Endothelial cell (in vitro differentiated cells): ENCODE data around the gene HOGA1. TPM values are rescaled to one million over a fixed set of nuclear protein-coding genes. Genes with fewer than 3 reads are reported as not detected.

ENCODE experiments used
- DNase-seq: peaks from one replicate; pipeline ENCODE4 v3.0.0; 2021; ENCODE audit warnings: low spot score
- H3K27ac Mint-ChIP-seq: one replicate; pipeline ENCODE4 v1.8.0; 2021; ENCODE audit warnings: mixed read lengths, inconsistent platforms; ENCODE audit not compliant: unreplicated experiment
- H3K27me3 Mint-ChIP-seq: one replicate; pipeline ENCODE4 v1.8.0; 2021; ENCODE audit warnings: mild to moderate bottlenecking, moderate library complexity, mixed read lengths, inconsistent platforms; ENCODE audit not compliant: unreplicated experiment
- H3K36me3 Mint-ChIP-seq: one replicate; pipeline ENCODE4 v1.8.0; 2021; ENCODE audit warnings: mild to moderate bottlenecking, low read depth, mixed read lengths, inconsistent platforms; ENCODE audit not compliant: unreplicated experiment
- H3K4me1 Mint-ChIP-seq: one replicate; pipeline ENCODE4 v1.8.0; 2021; ENCODE audit warnings: mild to moderate bottlenecking, mixed read lengths, inconsistent platforms; ENCODE audit not compliant: unreplicated experiment
- H3K4me3 Mint-ChIP-seq: one replicate; pipeline ENCODE4 v1.8.0; 2021; ENCODE audit warnings: mild to moderate bottlenecking, mixed read lengths, inconsistent platforms; ENCODE audit not compliant: unreplicated experiment
- H3K9me3 Mint-ChIP-seq: one replicate; pipeline ENCODE4 v1.8.0; 2021; ENCODE audit warnings: mixed read lengths, inconsistent platforms; ENCODE audit not compliant: unreplicated experiment
- total RNA-seq: library from RNA; stranded (reverse); fragmentation: NEBNext Ultra II Directional; extraction: Animal tissue kit (Norgen Biotek cat#: 25700); gene quantifications from one replicate; pipeline ENCODE4 v1.2.1, GENCODE V29; 2021; ENCODE audit not compliant: unreplicated experiment
- TF ChIP-seq, protein P1 (sequence below): fragments of 200-600 bp; sonication (generic); IDR thresholded peaks from one replicate; pipeline ENCODE4 v1.5.0; 2021; ENCODE audit warnings: antibody characterized with exemption; ENCODE audit not compliant: unreplicated experiment

Gene HOGA1
- total RNA-seq, 1 donor from 2014 or later: 0.85 TPM

DNA sequence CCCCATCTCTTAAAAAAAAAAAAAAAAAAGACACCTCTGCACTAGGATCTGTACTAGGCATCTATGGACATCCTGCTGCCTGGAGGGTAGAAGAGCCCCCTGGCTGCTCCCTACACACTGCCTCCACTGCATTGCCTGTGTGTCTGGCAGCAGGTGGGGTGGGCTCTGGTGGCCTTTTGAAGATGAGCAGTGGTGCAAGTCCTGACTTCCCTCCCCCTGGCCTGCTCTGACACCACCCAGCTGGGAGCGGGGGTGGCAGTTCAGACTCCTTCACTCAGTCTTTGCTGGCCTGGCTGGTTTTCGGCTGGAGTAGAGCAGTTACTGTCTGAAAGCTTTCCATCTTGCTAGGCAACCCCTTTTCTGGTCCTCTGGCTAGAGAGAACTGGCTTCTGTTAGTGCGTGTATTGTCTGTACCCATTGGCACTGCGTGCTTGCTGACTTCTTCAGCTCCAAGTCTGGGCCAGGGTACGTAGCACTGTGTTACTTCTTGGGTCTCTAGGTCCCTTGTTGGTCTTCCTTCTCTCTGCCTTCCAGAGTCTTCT lies 23.0 kb downstream of the HOGA1 start:
- H3K27me3 Mint-ChIP-seq: no peaks in the 10 kb centered on the region
- H3K4me3 Mint-ChIP-seq: no peak overlapping the region
- H3K4me1 Mint-ChIP-seq: no peaks in the 10 kb centered on the region
- no peaks in the 10 kb centered on the region for H3K9me3 Mint-ChIP-seq
- no peaks in the 10 kb centered on the region for H3K36me3 Mint-ChIP-seq
- no peak for DNase-seq
- no peak overlapping the region for H3K27ac Mint-ChIP-seq
- TF ChIP-seq, protein P1, sequence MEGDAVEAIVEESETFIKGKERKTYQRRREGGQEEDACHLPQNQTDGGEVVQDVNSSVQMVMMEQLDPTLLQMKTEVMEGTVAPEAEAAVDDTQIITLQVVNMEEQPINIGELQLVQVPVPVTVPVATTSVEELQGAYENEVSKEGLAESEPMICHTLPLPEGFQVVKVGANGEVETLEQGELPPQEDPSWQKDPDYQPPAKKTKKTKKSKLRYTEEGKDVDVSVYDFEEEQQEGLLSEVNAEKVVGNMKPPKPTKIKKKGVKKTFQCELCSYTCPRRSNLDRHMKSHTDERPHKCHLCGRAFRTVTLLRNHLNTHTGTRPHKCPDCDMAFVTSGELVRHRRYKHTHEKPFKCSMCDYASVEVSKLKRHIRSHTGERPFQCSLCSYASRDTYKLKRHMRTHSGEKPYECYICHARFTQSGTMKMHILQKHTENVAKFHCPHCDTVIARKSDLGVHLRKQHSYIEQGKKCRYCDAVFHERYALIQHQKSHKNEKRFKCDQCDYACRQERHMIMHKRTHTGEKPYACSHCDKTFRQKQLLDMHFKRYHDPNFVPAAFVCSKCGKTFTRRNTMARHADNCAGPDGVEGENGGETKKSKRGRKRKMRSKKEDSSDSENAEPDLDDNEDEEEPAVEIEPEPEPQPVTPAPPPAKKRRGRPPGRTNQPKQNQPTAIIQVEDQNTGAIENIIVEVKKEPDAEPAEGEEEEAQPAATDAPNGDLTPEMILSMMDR: no peak

DNA sequence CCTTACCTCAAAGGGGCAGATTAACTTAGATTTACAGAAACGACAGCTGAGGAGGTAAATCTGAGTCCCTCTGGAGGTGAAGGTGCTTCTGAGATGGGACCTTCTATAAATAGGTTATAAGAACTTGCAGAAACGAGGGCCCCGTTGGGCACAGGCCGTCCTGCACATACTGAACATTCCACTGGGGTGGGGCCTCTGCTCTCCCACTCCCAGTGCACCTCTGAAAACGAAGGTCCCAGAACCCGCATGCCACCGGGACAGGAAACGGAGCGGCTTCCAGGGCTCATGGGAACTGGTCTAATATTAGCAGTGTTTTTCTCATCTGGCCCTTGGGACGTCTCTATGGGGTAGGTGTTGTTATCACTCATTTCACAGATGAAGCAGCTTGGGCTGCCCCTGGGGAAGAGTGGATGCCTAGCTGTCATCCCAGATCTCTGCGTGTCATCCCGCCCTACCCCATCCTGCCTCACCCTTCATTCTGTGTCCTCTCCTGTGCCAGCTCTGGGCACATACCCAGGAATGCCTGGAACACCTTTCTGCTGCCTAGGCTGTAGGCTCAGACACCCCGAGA lies 24.9 kb downstream of the HOGA1 start:
- Mint-ChIP-seq H3K4me1 (no peaks in the 10 kb centered on the region), H3K9me3 (no peaks in the 10 kb centered on the region), H3K36me3 (no peaks in the 10 kb centered on the region), H3K4me3 (no peak overlapping the region), H3K27me3 (no peaks in the 10 kb centered on the region), H3K27ac (no peak overlapping the region)
- no peak for DNase-seq
- TF ChIP-seq, protein P1: no peak

DNA sequence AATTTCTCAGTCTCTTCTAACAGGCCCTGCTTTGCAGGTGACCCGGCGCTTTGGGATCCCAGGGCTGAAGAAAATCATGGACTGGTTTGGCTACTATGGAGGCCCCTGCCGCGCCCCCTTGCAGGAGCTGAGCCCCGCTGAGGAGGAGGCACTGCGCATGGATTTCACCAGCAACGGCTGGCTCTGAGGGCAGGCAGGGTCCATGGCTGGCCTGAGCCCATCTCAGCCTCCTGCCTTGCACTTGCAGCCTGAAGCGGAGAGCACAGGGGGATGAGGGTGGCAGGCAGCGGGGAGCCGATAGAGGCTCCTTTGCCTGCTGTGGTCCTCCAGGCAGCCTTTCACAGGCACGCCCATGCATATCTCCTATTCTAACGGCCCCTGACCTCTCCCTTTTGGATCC lies 27.3 kb downstream of the HOGA1 start:
- Mint-ChIP-seq H3K4me3 (no peak overlapping the region), H3K36me3 (no peaks in the 10 kb centered on the region), H3K27ac (no peak overlapping the region), H3K27me3 (no peaks in the 10 kb centered on the region), H3K4me1 (no peaks in the 10 kb centered on the region), H3K9me3 (no peaks in the 10 kb centered on the region)
- no peak for DNase-seq
- TF ChIP-seq, protein P1: no peak

DNA sequence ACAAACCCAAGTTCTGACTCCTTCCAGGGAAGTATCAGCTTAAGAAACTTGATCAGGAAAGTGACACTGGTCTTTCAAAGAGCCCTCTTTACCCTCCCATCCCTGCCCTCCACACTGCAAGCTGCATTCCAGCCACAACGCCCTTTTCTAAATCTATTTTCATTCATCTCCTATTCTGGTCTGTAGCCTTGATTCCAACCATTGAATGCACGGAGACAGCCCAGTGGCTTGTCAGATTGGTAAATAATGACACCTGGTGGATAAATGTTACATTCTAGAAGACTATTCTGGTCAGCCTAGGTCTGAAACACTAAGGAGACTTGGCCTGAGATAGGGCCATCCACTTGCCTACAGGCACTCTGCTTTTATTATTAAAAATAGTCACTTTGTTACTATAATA lies 28.2 kb downstream of the HOGA1 start:
- Mint-ChIP-seq H3K27ac (no peak overlapping the region), H3K36me3 (peaks cover 4% of the 10 kb centered on the region), H3K9me3 (no peaks in the 10 kb centered on the region), H3K27me3 (no peaks in the 10 kb centered on the region), H3K4me1 (no peaks in the 10 kb centered on the region), H3K4me3 (no peak overlapping the region)
- DNase-seq: no peak
- TF ChIP-seq, protein P1: no peak

DNA sequence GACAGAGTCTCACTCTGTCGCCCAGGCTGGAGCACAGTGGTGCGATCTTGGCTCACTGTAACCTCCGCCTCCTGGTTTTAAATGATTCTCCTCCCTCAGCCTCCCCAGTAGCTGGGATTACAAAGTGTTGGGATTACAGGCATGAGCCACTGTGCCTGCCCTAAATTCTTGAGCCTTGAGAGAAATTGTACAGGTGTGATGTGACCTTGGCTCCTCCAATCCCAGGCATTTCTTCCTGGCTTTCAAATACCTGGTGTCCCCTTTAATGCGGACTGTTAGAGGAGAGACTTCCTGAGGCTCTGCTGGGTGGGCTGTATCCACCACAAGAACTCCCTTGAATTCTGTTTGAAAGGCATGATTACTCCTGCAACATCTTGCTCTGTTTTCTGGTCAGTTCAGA lies 34.1 kb downstream of the HOGA1 start:
- no peaks in the 10 kb centered on the region for H3K9me3 Mint-ChIP-seq
- TF ChIP-seq, protein P1: no peak

More for the DNA sequence above, 34.1 kb downstream of the HOGA1 start:
- peaks cover 4% of the 10 kb centered on the region for H3K36me3 Mint-ChIP-seq
- no peaks in the 10 kb centered on the region for H3K4me1 Mint-ChIP-seq
- H3K4me3 Mint-ChIP-seq: no peak overlapping the region
- H3K27ac Mint-ChIP-seq: no peak overlapping the region
- H3K27me3 Mint-ChIP-seq: no peaks in the 10 kb centered on the region
- DNase-seq: no peak
